Tibial nerve (tissue), 4 donors: ENCODE results near the gene RFFL.

Source experiments
- EP300 ChIP-seq, 2 donors: sonication (generic); formaldehyde crosslinking; IDR thresholded peaks; one replicate each; pipeline ENCODE4 v1.6.1; 2017; ENCODE audit warnings: antibody characterized with exemption in 2 of 2, mild to moderate bottlenecking in 1 of 2
- POLR2A ChIP-seq, 2 donors: fragments of 450-650 bp; IDR thresholded peaks; one replicate each; pipeline ENCODE4 v1.6.1; 2017; ENCODE audit warnings: antibody characterized with exemption in 2 of 2, mild to moderate bottlenecking in 2 of 2, moderate library complexity in 2 of 2
- TF ChIP-seq, protein P1 (sequence below), 5 experiments: fragments of 200-600 bp in 3 of 5; fragments of 450-650 bp in 2 of 5; sonication (generic) in 3 of 5; IDR thresholded peaks; one replicate each; pipeline ENCODE4 v1.5.1; 2016 to 2019; ENCODE audit warnings: antibody characterized with exemption in 5 of 5, mild to moderate bottlenecking in 3 of 5, moderate library complexity in 2 of 5

GRCh38 chr17:35011671-35012216, 51.8 kb downstream of the RFFL start:
- TF ChIP-seq, protein P1, sequence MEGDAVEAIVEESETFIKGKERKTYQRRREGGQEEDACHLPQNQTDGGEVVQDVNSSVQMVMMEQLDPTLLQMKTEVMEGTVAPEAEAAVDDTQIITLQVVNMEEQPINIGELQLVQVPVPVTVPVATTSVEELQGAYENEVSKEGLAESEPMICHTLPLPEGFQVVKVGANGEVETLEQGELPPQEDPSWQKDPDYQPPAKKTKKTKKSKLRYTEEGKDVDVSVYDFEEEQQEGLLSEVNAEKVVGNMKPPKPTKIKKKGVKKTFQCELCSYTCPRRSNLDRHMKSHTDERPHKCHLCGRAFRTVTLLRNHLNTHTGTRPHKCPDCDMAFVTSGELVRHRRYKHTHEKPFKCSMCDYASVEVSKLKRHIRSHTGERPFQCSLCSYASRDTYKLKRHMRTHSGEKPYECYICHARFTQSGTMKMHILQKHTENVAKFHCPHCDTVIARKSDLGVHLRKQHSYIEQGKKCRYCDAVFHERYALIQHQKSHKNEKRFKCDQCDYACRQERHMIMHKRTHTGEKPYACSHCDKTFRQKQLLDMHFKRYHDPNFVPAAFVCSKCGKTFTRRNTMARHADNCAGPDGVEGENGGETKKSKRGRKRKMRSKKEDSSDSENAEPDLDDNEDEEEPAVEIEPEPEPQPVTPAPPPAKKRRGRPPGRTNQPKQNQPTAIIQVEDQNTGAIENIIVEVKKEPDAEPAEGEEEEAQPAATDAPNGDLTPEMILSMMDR (IDR thresholded peaks at IDR 0.05), result no peak
- TF ChIP-seq POLR2A (IDR thresholded peaks at IDR 0.05) (no peak), EP300 (IDR thresholded peaks at IDR 0.05) (no peak)
